Forelimb muscle (tissue), 1 donor: ENCODE measurements around the gene BCAP31. TPM values are rescaled to one million over a fixed set of nuclear protein-coding genes. Genes with fewer than 3 reads are reported as not detected.
"Not testable (repeated sequence)": the region's sequence is repeated elsewhere in the genome, so short reads cannot be mapped to it uniquely, and the experiment has no call there.

Experiments used
- DNase-seq: peaks from one replicate; pipeline ENCODE4 v3.0.0-alpha.2; 2013; ENCODE audit warnings: low read depth
- polyA plus RNA-seq: library from polyadenylated mRNA; unstranded; fragments of 120-200 nt; gene quantifications from one replicate; pipeline ENCODE4 v1.2.1, GENCODE V29; 2013; ENCODE audit not compliant: insufficient read length

The BCAP31 gene
- polyA plus RNA-seq, 1 donor: 74.1 TPM

DNA sequence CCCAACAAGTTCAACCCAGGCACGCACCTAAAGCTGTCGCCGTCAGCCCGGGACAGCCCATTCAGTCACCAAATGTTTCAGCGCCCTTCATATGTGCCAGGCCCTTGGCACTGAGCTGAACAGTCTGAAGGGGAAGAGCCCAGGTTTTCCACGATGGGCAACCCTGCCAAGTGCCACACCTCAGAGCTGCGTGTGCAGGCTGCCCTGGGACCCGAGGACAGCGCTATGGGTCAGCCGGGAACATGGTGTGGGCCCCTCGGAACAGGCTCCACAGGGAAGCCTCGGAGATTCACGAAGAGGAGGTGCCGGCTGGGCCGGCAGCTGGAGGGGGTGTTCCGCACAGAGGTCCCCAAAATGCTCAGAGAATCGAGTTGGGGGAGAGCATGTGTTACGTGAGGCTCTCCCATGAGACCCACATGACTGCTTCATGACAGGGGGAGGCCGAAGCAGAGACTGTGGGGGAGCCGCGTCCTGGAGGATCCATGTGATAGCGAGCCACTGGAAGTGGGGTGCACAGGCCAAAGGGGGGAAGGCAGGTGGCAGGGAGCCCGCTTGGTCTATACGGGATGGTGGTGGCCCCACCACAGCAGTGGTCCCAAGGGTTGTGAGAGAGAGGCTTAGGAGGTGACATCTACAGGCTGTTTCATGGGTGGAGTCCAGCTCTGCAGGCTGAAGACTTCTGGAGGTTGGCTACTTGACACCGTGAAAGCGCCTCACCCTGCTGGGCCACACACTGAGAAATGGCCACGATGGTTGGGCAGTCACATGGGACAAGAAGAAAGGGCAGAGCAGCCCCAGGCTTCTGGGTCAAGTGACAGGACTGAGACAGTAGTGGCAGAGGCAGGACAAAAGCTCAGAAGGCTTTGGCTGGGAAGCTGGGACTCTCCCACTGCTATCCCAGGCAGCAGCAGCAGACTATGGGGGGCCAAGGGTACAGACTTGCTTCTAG, 14.2 kb downstream of the BCAP31 start:
- no peak for DNase-seq

DNA sequence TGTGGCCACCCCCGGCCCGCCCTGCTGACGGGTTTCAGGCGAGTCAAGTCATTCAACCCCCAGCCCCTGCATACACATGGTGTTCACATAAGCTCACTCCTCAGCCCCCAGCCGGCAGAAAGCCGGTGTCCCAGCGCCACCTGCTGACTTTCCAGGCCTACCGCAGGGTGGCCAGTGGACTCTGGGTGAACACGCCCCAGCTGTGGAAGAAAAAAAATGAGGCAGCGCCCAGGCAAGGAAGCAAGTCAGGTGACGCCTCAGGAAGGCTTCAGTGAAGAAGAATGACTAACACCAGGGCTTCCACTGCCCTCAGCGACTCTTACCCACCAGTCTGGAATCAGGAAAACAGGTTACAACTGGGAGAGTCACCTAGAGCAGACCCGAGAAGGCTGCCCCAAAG, 15.8 kb downstream of the BCAP31 start:
- DNase-seq: no peak

DNA sequence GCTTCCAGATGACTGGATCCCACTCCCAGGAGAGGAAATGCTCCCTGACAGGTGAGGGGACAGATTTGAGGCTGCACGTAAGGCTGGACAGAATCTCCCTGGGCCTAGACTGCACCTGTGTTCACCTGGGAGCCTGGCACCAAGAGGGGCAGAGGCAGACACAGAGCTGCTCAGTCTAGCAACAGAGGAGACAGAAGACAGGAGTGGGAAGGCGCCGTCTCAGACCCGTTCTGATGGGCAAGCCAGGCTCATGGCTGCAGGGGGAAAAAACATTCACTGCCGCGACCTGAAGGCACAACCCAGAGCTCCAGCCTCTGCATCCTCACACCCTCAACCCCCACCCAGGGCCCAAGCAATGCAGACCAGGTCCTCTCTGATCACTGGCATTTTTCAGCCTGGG, 16.8 kb downstream of the BCAP31 start:
- no peak for DNase-seq

DNA sequence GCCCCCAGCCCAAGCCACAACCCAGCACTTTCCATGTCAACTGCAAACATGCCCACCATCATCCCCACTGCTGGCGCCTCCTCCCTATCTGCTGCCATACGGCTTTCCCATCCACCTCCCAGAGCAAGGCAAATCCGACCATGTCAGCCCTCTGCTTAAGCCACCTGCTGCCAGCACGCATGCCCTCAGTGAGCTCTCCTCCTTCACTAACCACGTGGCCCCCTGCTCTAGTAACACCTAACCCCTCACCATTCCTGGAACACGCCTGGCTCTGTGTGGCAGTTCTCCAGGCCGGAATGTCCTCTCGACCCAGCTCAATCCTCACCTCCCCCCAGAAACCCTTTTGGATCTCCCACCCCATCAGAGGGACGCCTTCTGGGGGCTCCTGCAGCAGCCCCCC, 17.4 kb downstream of the BCAP31 start:
- no peak for DNase-seq

DNA sequence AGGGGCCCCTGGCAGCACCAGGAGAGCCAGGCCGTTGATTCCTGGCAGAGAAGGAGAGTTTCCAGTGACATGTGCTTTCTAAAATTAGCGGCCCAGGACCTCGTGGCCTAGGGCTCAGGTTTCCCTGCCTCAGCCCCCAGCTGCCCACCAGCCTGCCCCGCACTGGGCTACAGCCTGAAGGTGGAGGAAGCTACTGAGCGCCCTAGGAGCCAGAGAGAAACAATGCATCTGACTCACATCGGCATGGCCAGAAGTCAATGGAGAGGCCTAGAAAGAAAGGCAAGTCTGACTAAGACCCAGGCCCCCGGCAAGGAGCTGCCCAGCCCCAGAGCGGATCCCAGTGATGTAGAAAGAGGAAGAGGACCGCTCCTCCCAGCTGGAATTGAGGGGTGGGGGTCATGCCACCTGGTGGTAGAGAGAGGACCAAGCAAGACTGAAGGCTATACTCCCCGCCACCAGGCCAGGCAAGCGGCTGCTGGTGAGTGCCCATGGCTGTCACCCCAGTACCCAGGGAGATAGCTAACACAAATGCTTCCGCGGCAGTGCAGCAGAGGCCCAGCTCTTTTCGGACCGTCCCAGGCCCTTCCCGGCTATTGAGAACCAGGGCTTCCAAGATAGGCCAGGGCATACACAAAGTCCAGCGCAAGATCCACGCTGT, 18.7 kb downstream of the BCAP31 start:
- DNase-seq: not testable (repeated sequence)

DNA sequence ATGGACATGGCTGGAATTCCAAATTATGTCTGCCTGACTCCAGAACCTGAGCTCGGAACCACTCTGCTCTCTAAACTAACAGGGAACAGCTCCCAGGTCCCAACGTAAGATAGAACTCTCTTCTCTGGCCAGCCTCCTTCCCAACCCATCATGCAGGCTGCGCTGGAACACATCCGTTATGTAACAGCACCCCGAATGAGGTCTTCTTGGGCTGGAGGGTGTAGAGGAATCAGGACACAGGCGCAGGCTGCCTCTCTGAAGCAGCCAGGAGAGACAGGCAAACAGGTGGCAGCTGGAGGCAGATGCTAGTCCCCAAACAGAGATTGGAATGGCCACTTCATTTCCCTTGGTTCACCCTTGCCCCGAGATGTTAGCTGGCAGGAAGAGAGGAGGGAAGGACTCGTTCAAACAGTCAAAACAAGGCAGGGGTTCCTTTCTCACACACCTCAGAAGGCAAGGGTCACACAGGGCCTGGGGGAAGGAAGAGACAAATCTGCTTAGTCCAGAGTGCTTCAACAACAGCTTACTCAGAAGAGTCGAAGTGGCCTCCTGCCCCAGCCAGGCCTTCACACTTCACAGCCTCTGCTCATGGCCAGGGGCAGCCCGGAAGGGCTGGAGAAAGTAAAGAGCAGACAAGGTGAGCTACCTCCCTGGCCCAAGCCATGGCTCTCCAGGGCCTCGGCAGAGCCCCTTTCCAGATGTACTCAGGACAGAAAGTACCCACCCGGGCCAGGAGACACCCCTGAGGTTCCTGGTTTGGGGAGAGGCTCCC, 19.4 kb downstream of the BCAP31 start:
- not testable (repeated sequence) for DNase-seq

DNA sequence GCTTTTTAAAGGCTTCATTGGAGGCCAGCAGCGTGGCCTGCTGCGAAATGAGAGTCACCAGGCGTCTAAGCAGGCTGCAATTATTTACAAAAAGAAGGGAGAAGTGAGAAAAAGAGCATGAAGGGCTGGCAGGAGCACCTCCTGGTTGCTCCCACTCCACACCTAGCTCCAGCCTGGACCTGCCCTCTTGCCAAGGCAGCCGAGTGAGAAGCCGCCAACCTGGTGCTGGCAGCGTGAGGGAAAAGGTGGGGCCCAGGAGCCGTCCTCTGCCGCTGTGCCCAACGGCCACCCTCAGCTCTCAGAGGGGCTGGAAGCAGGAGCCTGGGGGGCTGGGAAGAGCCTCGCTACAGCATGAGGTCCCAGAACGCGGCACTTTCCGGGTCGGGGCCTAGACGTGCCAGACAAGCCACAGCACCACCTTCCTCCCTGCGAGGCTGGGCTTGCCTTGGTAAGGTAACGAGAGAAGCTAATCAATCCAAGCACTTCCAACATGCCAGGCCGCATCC, 20.1 kb downstream of the BCAP31 start:
- DNase-seq: no peak

DNA sequence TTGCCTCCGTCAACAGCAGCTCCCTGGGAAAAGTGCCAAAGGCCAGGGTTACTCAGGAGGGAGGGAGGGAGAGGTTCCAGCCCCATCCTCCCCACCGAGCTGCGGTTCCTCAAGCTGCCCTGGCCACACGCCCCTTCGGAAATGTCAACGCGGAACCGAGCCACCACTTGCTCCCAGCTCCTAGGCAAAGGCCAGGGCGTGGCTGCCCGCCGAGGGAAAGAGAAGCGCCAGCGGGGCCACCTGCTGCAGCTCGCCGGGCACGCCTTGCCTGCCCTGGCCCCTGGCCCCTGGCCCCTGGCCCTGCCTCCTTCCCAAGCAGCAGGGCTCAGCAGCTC, 21.2 kb downstream of the BCAP31 start:
- DNase-seq: no peak

DNA sequence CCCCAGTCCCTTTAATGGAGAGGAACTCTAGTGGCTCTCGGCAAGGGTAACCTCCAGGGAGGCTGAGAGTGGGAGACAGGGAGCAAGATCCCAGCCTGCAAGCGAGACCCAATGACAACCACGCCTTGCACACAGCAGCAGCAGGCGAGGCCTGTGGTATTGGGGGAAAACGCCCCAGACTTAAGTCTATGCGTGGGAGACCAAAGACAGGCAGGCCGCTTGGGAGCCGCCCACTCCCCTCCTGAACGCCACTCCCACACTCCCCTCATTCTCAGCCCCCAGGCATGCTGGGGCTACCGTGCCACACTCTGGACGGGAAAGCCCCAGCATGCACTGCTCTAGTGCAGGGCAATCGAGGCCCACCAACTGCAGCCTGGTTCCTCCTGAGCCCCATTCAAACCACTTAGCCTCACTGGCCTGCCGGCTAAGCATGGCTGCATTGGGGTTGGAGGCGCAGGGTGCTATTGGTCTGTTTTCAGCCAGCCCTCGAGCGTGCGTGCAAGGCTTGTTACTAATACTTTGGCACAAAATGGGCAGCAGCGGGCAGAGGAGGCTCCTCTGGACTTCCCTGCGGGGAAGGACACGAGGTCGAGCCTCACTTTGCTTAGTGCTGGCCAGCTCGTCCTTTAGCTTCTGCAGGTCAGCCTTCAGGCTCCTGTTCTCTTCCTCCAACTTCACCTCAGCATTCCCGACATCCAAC, 21.7 kb downstream of the BCAP31 start:
- no peak for DNase-seq

DNA sequence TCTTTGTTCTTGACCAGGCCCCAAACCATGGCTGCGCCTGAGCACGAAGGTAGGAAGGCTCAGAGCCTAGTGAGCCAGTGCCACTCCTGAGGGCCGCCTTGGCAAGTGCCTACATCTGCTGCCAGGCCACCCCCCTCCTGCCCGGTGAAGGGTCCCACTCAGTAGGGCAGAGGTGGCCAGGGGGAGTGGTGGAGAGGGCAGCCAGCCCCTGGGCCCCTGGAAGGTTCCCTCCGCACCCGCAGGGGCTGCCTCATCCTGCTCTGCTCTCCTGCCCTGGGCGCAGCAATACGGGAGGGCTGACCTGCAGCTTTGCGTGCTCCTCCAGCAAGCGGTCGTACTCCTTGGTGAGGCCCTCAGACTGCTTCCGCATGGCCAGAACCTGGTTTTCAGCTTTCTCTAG, 22.5 kb downstream of the BCAP31 start:
- DNase-seq: no peak

DNA sequence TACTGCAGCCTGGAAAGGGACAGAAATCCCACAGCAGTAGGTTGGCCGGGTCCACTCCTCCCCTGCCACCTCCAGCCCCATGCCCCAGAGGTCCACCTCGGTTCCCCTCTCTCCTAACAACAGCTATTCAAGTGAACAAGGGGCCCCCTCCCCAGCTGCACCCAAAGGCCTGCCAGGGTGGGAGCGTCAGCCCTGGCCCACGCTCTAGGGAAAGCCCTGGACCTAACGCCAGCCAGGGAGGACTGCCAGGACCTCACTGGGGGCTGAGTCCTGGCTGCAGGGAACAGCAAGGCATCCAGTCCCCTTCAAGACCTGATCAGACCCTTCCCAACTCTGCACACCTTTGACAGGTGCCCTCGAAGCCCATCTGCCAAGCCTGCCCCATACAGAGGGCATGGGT, 23.2 kb downstream of the BCAP31 start:
- no peak for DNase-seq

DNA sequence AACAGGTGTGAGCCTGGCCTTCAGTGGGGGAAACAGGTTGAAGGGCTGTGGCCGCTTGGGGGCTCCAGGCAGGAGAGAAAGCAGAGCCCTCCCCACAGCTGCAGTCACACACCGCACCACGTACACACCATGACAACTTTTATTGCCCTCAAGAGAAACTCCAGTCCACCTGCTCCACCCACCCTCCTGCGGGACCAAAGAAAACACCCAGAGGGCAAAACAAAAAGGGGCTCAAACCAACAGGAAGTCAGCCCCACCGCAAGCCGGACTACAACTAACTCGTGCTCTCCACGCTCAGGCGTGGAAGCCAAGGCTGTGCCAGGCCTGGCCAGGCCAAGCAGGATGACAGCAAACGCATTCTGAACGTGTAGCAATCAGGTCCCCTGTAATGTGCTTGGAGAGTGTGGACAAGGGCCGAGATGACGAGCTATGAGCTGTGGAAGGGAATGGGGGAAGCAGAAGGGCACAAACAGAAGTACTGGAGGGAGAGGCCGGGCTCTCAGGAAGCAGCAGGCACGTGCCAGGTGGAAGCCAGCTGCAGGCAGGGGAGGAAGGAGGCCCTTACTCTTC, 23.7 kb downstream of the BCAP31 start:
- no peak for DNase-seq

DNA sequence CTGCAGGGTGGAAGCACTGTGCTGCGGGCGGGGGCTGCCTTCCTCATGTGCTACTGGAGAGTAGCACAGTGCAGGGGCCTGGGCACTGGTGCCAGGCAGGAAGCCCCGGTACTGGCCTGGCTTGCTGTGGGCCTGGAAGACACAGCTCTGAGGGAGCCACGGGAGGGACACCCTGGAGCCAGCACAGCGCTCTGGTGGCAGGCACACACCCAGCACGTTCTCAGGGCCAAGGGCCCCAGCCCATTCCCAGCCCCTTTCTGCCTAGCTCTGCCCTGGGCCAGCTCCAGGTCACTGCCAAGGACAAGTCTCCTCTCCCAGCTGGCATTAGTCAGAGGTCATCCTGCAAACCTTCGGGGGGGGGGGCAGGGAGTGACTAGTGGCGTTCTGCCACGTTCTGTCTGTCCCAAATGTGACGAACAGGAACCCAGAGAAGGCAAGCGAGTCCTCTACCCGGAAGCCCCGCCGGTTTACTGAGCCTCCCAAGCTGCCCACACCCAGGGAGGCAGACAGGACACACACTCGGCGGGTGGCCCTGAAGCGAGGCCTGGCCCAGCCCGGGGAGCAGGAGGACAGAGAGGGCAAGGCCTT, 24.3 kb downstream of the BCAP31 start:
- DNase-seq: not testable (repeated sequence)

DNA sequence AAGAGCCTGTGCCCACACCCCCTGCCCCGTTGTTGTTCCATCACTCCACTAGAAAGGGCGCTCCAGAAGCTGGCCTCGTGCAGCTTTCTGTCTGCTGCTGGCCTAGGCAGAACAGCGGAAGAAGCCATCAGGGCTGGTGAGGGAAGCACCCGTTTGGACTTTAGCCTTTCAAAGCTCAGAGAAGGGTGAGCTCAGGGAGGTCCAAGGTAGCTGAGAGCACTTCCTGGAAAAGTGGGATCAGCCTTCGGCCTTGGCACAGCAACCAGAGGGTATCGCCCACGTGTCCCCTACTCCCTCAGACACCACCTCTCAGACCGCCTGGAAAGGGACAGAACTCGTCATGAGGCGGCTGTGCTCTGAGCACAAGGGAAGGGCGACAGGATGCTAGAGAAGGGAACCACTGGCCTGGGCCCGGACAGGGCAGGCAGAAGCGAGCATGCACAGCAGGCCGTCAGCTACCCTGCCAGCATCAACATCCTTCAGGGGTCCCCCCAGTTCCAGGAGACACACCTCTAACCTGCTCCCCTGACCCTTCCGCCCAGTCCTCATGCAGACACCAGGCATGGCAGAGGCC, 24.9 kb downstream of the BCAP31 start:
- DNase-seq: not testable (repeated sequence)

DNA sequence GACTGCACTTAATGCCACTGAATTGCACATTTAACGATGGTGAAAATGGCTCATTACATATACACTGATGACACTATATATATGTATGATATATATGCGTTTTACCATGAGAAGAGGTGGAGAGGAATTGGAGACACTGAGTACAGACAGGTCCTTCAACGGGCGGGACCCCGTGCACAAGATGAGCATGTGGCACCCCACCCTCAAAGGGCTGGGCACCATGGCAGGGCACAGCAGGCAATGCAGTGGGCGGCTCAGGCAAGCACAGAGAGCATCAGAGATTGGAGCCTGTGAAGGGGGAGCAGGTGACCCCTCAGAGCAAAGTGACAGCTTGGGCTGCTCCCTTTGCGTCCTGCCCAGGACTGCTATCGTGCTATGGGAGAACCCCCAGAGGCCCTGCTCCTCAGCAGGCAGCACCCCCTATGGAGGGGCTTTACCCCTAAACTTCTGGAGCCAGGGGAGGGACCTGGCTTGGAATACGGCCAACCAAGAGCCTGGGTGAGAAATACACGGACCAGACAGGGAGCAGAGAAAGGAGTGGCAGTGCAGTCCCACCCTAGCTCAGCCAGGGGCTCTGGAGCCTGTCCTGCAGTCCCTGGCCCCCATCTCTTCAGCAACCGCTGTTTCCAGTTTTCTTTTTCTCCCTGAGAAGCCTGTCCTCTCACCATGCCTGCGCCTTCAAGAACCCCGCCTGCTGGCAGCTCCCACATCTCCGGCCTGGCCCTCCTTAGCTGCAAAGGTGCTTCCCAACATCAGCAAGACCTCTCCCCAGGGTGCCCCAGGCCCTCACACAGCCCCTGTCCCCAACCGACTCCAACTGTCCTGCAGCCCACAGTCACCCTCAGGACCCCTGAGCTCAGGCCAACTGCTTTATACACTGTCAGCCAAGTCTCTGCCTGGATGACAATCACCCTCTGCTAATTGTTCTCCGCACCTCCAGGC, 26.0 kb downstream of the BCAP31 start:
- no peak for DNase-seq

DNA sequence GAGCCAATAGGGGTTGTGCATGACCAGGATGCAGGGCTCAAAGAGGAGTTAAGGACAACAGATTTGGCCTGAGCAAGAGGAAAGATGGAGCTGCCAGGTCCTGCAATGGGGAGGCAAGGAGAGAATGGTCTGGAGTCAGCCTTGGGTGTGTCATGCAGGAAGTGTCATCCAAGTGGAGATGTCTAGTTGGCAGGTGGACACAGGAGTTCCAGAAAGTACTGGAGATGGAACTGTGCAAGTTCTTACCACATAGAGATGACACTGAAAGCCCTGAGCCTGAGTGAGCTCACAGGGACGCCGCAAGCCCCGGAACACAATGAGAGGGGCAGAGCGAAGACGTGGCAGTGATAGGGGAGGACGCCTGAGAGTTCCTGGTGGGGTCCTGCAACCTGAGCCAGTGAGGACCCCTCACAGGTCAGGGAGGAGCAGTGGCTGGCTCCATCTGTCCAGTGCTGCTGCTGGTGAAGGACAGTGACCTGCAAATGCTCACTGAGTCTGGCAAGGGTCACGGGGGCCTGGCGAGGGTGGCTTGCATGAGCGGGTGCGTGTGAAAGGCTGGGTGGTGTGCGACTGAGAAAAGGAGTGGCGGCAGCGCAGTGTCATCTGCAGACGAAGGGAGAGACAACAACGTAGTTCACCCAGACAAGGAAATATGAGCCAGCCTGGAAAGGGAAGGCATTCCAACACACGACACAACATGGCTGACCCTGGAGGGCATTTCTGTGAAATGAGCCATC, 27.0 kb downstream of the BCAP31 start:
- DNase-seq: not testable (repeated sequence)

DNA sequence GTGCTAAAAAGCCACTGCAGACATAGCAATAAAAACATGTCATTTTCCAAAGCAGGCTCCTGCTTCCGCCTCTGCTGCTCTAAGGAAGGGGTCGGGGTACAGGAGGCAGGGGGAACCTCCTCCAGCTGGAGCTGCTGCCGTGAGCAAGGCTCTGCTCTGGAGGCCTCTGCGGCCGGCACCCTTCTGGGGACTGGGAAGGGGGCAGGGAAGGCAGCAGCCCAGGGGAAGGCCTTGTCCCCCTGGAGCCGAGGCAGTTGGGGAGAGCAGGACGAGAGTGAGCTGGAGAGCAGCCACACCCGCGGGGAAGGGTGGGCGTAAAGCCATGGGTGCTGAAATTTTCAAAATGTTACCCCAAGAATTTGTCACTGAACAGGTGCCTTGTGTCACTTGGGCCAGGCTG, 27.6 kb downstream of the BCAP31 start:
- DNase-seq: not testable (repeated sequence)

DNA sequence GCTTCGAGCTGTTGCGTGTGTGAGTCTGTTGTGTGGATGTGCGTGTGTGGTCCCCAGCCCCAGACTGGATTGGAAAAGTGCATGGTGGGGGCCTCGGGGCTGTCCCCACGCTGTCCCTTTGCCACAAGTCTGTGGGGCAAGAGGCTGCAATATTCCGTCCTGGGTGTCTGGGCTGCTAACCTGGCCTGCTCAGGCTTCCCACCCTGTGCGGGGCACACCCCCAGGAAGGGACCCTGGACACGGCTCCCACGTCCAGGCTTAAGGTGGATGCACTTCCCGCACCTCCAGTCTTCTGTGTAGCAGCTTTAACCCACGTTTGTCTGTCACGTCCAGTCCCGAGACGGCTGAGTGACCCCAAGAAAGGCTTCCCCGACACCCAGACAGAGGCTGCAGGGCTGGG, 28.1 kb downstream of the BCAP31 start:
- DNase-seq: no peak
